Erythroblast (primary cell): ENCODE data around the gene PARD3.

Experiments used
- GATA1 ChIP-seq: IDR thresholded peaks from 2 replicates; pipeline ENCODE4 v1.6.1; 2011; ENCODE audit warnings: low read depth, mild to moderate bottlenecking, control low read depth, low read length, moderate library complexity
- POLR2A ChIP-seq: IDR thresholded peaks from 2 replicates; pipeline ENCODE4 v1.6.1; 2011; ENCODE audit warnings: mild to moderate bottlenecking, low read length

DNA sequence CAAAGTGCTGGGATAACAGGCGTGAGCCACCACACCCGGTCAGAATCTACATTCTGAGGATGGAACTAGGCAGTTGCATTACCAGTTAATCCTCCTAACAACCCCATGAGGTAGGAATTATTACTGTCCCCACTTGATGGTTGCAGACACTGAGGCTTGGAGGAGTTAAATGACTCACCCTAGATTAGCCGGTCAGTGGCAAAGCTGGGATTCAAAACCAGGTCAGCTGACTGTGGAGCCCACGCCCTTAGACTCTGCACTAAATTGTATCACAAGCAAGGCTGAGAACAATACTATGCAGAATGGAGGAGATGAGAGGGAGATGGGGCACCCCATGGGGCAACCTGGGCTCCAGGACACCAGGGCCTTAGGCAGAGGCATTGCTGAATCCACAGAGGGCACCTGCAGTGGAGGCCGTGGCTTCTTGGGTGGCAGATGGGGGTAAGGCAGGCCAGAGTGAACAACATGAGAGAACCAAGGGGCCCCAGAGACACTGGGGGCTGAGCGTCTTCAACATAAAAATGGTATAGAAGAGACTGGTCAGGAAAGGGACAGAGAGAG is 723.4 kb downstream of the PARD3 start:
- no peak for TF ChIP-seq POLR2A
- TF ChIP-seq GATA1 = no peak
